PC-9 (cell line): Measurements from ENCODE around the gene GLIPR1. TPM values are rescaled to one million over a fixed set of nuclear protein-coding genes. Genes with fewer than 3 reads are reported as not detected.

Experiments used
- BruUV-seq: library from RNA; stranded (reverse); fragments of 400-500 nt; replicated peaks from 2 replicates; lab custom pipeline; 2021; lab: Mats Ljungman, UMichigan
- CTCF ChIA-PET: fragments of 300-600 bp; sonication (Branson Sonifier 250); formaldehyde crosslinking; loops from one replicate; lab custom pipeline; 2022; ENCODE audit warnings: antibody characterized with exemption; lab: Charles Lee
- POLR2A ChIA-PET: fragments of 300-600 bp; sonication (Branson Sonifier 250); formaldehyde crosslinking; loops from one replicate; lab custom pipeline; 2022; ENCODE audit warnings: antibody characterized with exemption; ENCODE audit not compliant: unreplicated experiment; lab: Charles Lee
- DNase-seq, 2 experiments: peaks; one replicate each; pipeline versions ENCODE4 v3.0.0 to v3.0.0-alpha.2; 2015 to 2022; ENCODE audit warnings: mixed read lengths in 1 of 2
- H2AFZ ChIP-seq: fragments of 200-600 bp; sonication (generic); 2 replicates; pipeline ENCODE4 v1.8.1; 2017; ENCODE audit warnings: antibody characterized with exemption
- H3F3A ChIP-seq: fragments of 200-600 bp; sonication (generic); 2 replicates; pipeline ENCODE4 v1.8.1; 2017; ENCODE audit warnings: antibody characterized with exemption, mild to moderate bottlenecking, low read depth; ENCODE audit not compliant: insufficient read depth
- H3K27ac ChIP-seq: fragments of 200-600 bp; sonication (generic); 2 replicates; pipeline ENCODE4 v1.6.1; 2016; ENCODE audit warnings: mixed run types
- H3K27me3 ChIP-seq: fragments of 200-600 bp; sonication (generic); 2 replicates; pipeline ENCODE4 v1.6.1; 2016; ENCODE audit warnings: low read depth, mixed run types; ENCODE audit not compliant: insufficient read depth
- H3K36me3 ChIP-seq: fragments of 200-600 bp; sonication (generic); 2 replicates; pipeline ENCODE4 v1.6.1; 2016; ENCODE audit warnings: low read depth, mixed run types
- H3K4me1 ChIP-seq: fragments of 200-600 bp; sonication (generic); replicated peaks from 2 replicates; pipeline ENCODE4 v1.6.1; 2016; ENCODE audit warnings: mixed run types; ENCODE audit not compliant: insufficient read depth
- H3K4me2 ChIP-seq: fragments of 200-600 bp; sonication (generic); 2 replicates; pipeline ENCODE4 v1.6.1; 2017; ENCODE audit warnings: mixed run types
- H3K4me3 ChIP-seq: fragments of 200-600 bp; sonication (generic); 2 replicates; pipeline ENCODE4 v1.6.1; 2016; ENCODE audit warnings: mixed run types
- H3K79me2 ChIP-seq: fragments of 200-600 bp; sonication (generic); 2 replicates; pipeline ENCODE4 v1.6.1; 2017; ENCODE audit warnings: low read depth, mixed run types
- H3K9me2 ChIP-seq: fragments of 200-600 bp; sonication (generic); 2 replicates; pipeline ENCODE4 v1.8.1; 2017; ENCODE audit warnings: mild to moderate bottlenecking; ENCODE audit not compliant: insufficient read depth
- H3K9me3 ChIP-seq: fragments of 200-600 bp; sonication (generic); 2 replicates; pipeline ENCODE4 v1.8.1; 2016; ENCODE audit warnings: low read depth; ENCODE audit not compliant: insufficient read depth
- H4K20me1 ChIP-seq: fragments of 200-600 bp; sonication (generic); 2 replicates; pipeline ENCODE4 v1.8.1; 2017; ENCODE audit not compliant: insufficient read depth
- CTCF ChIP-seq: fragments of 200-600 bp; sonication (generic); conservative IDR thresholded peaks from 2 replicates; pipeline ENCODE4 v1.6.1; 2017; ENCODE audit warnings: mixed run types, antibody characterized with exemption, mild to moderate bottlenecking, moderate library complexity
- EZH2 ChIP-seq: fragments of 200-600 bp; sonication (generic); IDR thresholded peaks from 2 replicates; pipeline ENCODE4 v1.8.0; 2017; ENCODE audit warnings: antibody characterized with exemption, low read depth
- intact Hi-C: fragments of 100-400 bp; cut with micrococcal nuclease; formaldehyde crosslinking; loops from one replicate; pipeline ENCODE4 v1.10.0; 2022; ENCODE audit not compliant: unreplicated experiment
- total RNA-seq: library from RNA; stranded (reverse); gene quantifications from 2 replicates; pipeline ENCODE4 v1.2.3, GENCODE V29; 2021

GLIPR1 gene
- total RNA-seq, 1 experiment from 2014 or later, result 14.1 TPM

GRCh38 chr12:75545636-75546035 lies 65.1 kb downstream of the GLIPR1 start:
- no peaks in the 10 kb centered on the region for H4K20me1 ChIP-seq
- H2AFZ ChIP-seq, result no peak overlapping the region
- DNase-seq, result no peak
- no peak for TF ChIP-seq CTCF
- no peak for TF ChIP-seq EZH2
- H3K9me2 ChIP-seq, result peaks cover 3% of the 10 kb centered on the region
- no peaks in the 10 kb centered on the region for H3K27me3 ChIP-seq
- H3K27ac ChIP-seq, result no peak overlapping the region
- POLR2A ChIA-PET, result no interaction called here
- H3K9me3 ChIP-seq, result no peaks in the 10 kb centered on the region
- CTCF ChIA-PET, result no interaction called here
- intact Hi-C loops, result no loop called here
- BruUV-seq, result no TSS peak
- no peaks in the 10 kb centered on the region for H3F3A ChIP-seq
- no peak overlapping the region for H3K4me3 ChIP-seq
- peaks cover 8% of the 10 kb centered on the region for H3K4me1 ChIP-seq
- H3K4me2 ChIP-seq, result no peak overlapping the region
- H3K36me3 ChIP-seq, result no peaks in the 10 kb centered on the region
- H3K79me2 ChIP-seq, result no peaks in the 10 kb centered on the region

DNA sequence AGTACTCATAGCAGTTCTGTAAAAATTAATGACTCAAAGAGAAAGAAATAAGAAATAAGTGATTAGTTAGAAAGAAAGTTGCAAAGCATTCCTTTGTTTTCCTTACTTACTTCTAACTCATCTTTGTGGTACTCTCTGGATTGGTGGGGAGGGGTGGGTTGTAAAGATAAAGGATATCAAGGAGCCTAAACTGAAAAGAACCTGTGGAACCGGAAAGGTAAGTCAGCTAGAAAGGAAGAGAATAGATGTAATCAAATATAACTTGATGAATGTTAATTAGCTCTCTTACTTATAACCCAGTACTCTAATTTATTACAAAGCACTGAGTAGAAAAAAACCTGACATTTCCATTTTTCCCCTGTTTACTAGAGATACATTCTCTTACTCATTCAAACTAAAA lies 68.3 kb downstream of the GLIPR1 start:
- Histone ChIP-seq H3K27ac (no peak overlapping the region), H3K27me3 (no peaks in the 10 kb centered on the region), H3K4me3 (no peak overlapping the region), H3K4me2 (peak overlapping the region; percentile 12; the same call in 1 of the 2 replicates), H3K79me2 (no peaks in the 10 kb centered on the region), H3F3A (peaks cover 8% of the 10 kb centered on the region; the same call in 1 of the 2 replicates), H4K20me1 (no peaks in the 10 kb centered on the region), H3K9me2 (no peaks in the 10 kb centered on the region), H3K4me1 (peaks cover 22% of the 10 kb centered on the region), H3K36me3 (no peaks in the 10 kb centered on the region), H3K9me3 (no peaks in the 10 kb centered on the region), H2AFZ (peak overlapping the region; percentile 29; the same call in 1 of the 2 replicates)
- POLR2A ChIA-PET, result no interaction called here
- intact Hi-C loops, result no loop called here
- DNase-seq, result no peak
- TF ChIP-seq EZH2, result no peak
- no peak for TF ChIP-seq CTCF
- BruUV-seq, result no TSS peak
- CTCF ChIA-PET, result no interaction called here

- peaks cover 33% of the 10 kb centered on the region for H3K4me1 ChIP-seq
- no peaks in the 10 kb centered on the region for H3K27me3 ChIP-seq
- peaks cover 8% of the 10 kb centered on the region; the same call in 1 of the 2 replicates for H3F3A ChIP-seq
- H3K9me2 ChIP-seq, result no peaks in the 10 kb centered on the region
- CTCF ChIA-PET, result no interaction called here
- no peak overlapping the region for H3K27ac ChIP-seq
- no TSS peak for BruUV-seq
- H4K20me1 ChIP-seq, result no peaks in the 10 kb centered on the region
- DNase-seq, result no peak
- no peaks in the 10 kb centered on the region for H3K9me3 ChIP-seq
- no peaks in the 10 kb centered on the region for H3K36me3 ChIP-seq
- TF ChIP-seq CTCF, result no peak
- no peak for TF ChIP-seq EZH2
- H3K79me2 ChIP-seq, result no peaks in the 10 kb centered on the region
- POLR2A ChIA-PET, result no interaction called here
- H3K4me3 ChIP-seq, result no peak overlapping the region
- no peak overlapping the region for H2AFZ ChIP-seq
- H3K4me2 ChIP-seq, result no peak overlapping the region
- intact Hi-C loops, result no loop called here
These were observed 69.4 kb downstream of the GLIPR1 start for GRCh38 chr12:75549989-75550388.
